ENCODE data around the gene AQP4.
A peak's percentile ranks its signal among the peaks of the same experiment; 100 is the strongest.

AQP4 gene

DNA sequence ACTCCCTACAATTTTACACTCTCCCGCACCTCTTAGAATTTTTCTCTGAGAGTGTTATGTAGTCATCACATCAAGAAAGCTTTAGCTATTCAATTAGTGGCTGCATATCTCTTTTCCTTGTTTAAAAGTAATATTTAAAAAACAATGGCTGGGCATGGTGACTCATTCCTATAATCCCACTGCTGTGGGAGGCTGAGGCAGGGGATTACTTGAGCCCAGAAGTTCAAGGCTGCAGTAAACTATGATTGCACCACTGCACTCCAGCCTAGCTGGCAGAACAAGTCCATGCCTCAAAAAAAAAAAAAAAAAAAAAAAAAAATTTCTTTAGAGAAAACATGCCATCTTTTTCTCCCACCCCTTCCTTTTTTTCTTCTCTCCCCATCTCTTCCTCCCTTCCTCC, 44.3 kb downstream of the AQP4 start:
- TF ChIP-seq, protein P1, sequence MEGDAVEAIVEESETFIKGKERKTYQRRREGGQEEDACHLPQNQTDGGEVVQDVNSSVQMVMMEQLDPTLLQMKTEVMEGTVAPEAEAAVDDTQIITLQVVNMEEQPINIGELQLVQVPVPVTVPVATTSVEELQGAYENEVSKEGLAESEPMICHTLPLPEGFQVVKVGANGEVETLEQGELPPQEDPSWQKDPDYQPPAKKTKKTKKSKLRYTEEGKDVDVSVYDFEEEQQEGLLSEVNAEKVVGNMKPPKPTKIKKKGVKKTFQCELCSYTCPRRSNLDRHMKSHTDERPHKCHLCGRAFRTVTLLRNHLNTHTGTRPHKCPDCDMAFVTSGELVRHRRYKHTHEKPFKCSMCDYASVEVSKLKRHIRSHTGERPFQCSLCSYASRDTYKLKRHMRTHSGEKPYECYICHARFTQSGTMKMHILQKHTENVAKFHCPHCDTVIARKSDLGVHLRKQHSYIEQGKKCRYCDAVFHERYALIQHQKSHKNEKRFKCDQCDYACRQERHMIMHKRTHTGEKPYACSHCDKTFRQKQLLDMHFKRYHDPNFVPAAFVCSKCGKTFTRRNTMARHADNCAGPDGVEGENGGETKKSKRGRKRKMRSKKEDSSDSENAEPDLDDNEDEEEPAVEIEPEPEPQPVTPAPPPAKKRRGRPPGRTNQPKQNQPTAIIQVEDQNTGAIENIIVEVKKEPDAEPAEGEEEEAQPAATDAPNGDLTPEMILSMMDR (IDR thresholded peaks at IDR 0.05; ENCODE audit: low read depth, low read length, missing control alignments), result no peak
- H3K4me3 ChIP-seq (ENCODE audit: low read depth, low read length), result no peak overlapping the region
- no peak for DNase-seq (ENCODE audit: low read depth)

DNA sequence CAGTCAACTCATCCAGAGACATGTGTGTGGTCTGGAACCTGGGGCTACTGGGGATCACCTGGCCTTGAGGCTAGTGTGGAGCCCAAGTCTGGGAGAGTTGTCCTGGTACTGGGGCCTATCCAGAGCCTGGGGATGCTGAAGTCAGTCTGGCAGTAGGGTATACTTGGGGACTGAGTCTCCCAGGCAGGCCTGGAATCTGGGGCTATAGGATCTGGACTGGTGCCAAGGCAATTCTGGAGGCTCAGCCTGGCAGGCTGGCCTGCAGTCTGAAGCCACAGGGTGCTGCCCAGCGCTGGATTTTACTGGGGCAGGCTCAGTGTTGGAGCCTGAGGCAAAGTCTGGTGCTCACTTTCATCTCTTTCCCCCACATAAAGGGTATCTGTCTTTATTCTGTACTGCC, 46.5 kb downstream of the AQP4 start:
- TF ChIP-seq, protein P1 (IDR thresholded peaks at IDR 0.05; ENCODE audit: low read depth, low read length, missing control alignments), result no peak
- no peak for DNase-seq (ENCODE audit: low read depth)
- H3K4me3 ChIP-seq (ENCODE audit: low read depth, low read length), result no peak overlapping the region

DNA sequence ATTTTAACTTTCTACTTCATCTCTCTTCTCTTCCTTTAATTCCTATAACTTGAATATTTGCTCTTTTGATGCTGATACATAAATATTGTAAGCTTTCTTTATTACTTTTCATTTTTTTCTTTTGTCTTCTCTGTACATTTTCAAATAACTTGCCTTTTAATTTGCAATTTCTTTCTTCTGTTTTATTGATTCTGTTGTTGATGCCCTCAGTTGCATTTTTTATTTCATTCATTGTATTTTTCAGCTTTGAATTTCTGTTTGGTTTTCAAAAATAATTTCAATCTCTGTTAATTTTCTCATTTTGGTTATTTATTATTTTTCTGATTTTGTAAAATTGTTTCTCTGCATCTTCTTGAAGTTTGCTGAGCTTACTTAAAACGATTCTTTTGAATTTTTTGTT, 47.0 kb downstream of the AQP4 start:
- TF ChIP-seq, protein P1 (IDR thresholded peaks at IDR 0.05; ENCODE audit: low read depth, low read length, missing control alignments), result no peak
- no peak overlapping the region for H3K4me3 ChIP-seq (ENCODE audit: low read depth, low read length)
- DNase-seq (ENCODE audit: low read depth), result no peak

DNA sequence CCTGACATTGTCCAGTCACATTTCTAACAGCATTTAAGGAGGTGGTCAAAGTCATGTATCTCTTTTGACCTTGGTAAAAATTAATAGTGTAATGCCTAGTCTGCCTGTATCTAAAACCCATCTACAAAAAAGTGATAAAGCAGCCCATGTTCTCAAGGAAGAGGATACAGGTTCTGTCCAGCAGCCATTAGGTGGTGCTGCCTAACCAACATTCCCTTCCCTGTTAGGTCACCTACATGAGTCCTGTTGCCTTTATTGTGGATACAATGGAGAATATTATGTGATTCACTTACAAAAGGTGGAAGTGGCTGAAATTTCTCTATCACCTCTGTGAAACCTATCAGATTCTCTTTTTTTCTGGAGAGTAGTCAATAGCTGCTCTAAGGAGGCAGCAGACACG, 52.5 kb downstream of the AQP4 start:
- TF ChIP-seq, protein P1 (IDR thresholded peaks at IDR 0.05; ENCODE audit: low read depth, low read length, missing control alignments), result peak; percentile 63
- H3K4me3 ChIP-seq (ENCODE audit: low read depth, low read length), result no peak overlapping the region
- peak; percentile 12 for DNase-seq (ENCODE audit: low read depth)

DNA sequence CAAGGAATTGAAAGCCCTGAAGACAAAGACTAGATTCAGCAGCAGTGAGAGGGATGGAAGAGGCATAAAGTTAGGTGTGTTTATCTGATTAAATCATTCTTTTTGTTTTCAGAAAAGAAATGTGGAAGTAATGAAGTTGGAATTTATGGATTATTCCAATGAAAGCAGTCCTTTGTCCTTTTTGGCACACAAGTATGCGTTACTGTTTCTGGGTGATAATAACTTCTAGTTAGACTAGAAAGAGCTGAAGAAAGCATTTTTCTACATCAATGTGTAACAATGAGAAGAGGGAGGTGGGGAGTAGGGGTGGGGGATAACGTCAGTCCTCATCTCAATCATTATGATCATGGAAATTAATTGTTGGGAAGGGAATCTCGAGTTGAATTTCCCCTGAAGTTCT, 53.0 kb downstream of the AQP4 start:
- TF ChIP-seq, protein P1 (IDR thresholded peaks at IDR 0.05; ENCODE audit: low read depth, low read length, missing control alignments), result no peak
- no peak overlapping the region for H3K4me3 ChIP-seq (ENCODE audit: low read depth, low read length)
- DNase-seq (ENCODE audit: low read depth), result no peak

DNA sequence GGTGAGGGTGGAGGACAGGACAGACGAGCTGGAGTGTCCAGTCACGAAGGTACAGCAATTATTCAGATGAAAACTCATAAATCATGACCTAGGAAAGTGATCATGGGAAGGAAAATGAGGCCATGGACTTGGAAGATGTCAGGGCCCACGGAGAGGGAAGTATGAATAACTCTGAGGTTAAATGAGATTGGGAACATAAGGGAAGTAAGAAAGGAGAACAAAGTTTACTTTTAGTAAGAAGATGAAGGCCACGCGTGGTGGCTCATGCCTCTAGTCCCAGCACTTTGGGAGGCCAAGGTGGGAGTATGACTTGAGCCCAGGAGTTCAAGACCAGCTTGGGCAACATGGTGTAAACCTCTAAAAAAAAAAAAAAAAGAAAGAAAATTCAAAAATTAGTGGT, 56.2 kb downstream of the AQP4 start:
- DNase-seq (ENCODE audit: low read depth), result no peak
- TF ChIP-seq, protein P1 (IDR thresholded peaks at IDR 0.05; ENCODE audit: low read depth, low read length, missing control alignments), result no peak
- no peak overlapping the region for H3K4me3 ChIP-seq (ENCODE audit: low read depth, low read length)

DNA sequence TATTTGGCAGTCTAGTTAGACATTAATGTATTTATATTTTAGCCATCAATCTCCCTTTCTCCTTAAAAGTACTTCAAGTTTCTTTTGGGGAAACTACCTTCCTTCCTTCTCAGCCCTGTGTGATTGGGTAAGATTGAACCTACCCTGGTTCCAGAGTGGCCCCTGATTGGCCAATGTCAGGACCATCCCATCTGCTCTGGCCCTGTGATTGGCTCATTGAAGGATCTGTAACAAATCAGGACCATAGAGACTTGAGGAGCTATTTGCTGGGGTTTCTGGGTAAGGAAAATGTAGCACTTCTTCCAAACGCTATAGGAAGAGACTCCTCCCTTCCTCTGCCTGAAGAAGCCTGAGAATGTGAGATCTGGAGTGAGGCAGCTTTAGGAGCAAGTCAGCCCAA, 59.3 kb downstream of the AQP4 start:
- DNase-seq (ENCODE audit: low read depth), result no peak
- H3K4me3 ChIP-seq (ENCODE audit: low read depth, low read length), result no peak overlapping the region
- TF ChIP-seq, protein P1 (IDR thresholded peaks at IDR 0.05; ENCODE audit: low read depth, low read length, missing control alignments), result no peak

Measured in GM12864 (cell line).